B cell (primary cell): ENCODE results near the gene PANK4. TPM values are rescaled to one million over a fixed set of nuclear protein-coding genes. Genes with fewer than 3 reads are reported as not detected.
"Not testable (repeated sequence)": the region's sequence is repeated elsewhere in the genome, so short reads cannot be mapped to it uniquely, and the experiment has no call there.

ENCODE experiments used
- ATAC-seq: fragments of 200-7000 bp; cut with Tn5 transposase; one replicate; pipeline ENCODE4 v1.10.0; 2021; ENCODE audit warnings: low read depth, mild to moderate bottlenecking, moderate number of reproducible peaks, moderate library complexity
- CTCF ChIA-PET: fragments of 350-600 bp; sonication (Branson Sonifier 250); formaldehyde crosslinking; loops from one replicate; lab custom pipeline; 2021; ENCODE audit warnings: antibody characterized with exemption, inconsistent platforms; lab: Charles Lee
- POLR2A ChIA-PET: fragments of 350-600 bp; sonication (Branson Sonifier 250); formaldehyde crosslinking; loops from one replicate; lab custom pipeline; 2021; ENCODE audit warnings: antibody characterized with exemption; lab: Charles Lee
- DNase-seq: peaks from one replicate; pipeline ENCODE4 v3.0.0; 2013
- H2AFZ ChIP-seq: 2 replicates; pipeline ENCODE4 v1.6.1; 2012; ENCODE audit warnings: mild to moderate bottlenecking, low read depth, low read length; ENCODE audit not compliant: insufficient read depth, poor library complexity, severe bottlenecking
- H3K27ac ChIP-seq, 2 donors: 1 replicate in 1 of 2; 2 replicates in 1 of 2; pipeline ENCODE4 v1.5.1; 2012 to 2013; ENCODE audit warnings: low read length in 2 of 2, mild to moderate bottlenecking in 2 of 2, moderate library complexity in 1 of 2
- H3K27me3 ChIP-seq, 4 experiments: fragments of 200-600 bp in 1 of 4; sonication (generic) in 1 of 4; replicated peaks in 1 of 4; 1 replicate in 2 of 4; 2 replicates in 2 of 4; pipeline versions ENCODE4 v1.6.1 to v1.7.0; 2013 to 2016; ENCODE audit warnings: low read length in 3 of 4, mild to moderate bottlenecking in 2 of 4, mixed read lengths in 1 of 4, moderate library complexity in 1 of 4; ENCODE audit not compliant: insufficient read depth in 4 of 4, control insufficient read depth in 3 of 4; ENCODE audit errors: control extremely low read depth in 1 of 4
- H3K36me3 ChIP-seq, 2 experiments: replicated peaks in 1 of 2; 1 replicate in 1 of 2; 2 replicates in 1 of 2; pipeline versions ENCODE4 v1.6.1 to v1.7.1; 2013; ENCODE audit warnings: low read length in 1 of 2; ENCODE audit not compliant: insufficient read depth in 2 of 2, control insufficient read depth in 1 of 2; ENCODE audit errors: control extremely low read depth in 1 of 2, extremely low read depth in 1 of 2
- H3K4me1 ChIP-seq, 2 donors: fragments of 200-600 bp in 1 of 2; sonication (generic) in 1 of 2; 1 replicate in 1 of 2; 2 replicates in 1 of 2; pipeline versions ENCODE4 v1.5.1 to v1.6.1; 2013 to 2017; ENCODE audit warnings: low read length in 2 of 2; ENCODE audit not compliant: control insufficient read depth in 2 of 2, insufficient read depth in 2 of 2
- H3K4me2 ChIP-seq: replicated peaks from 2 replicates; pipeline ENCODE3; 2012; ENCODE audit warnings: mild to moderate bottlenecking, low read depth, low read length; ENCODE audit not compliant: poor library complexity, severe bottlenecking
- H3K4me3 ChIP-seq, 5 experiments: fragments of 200-600 bp in 1 of 5; sonication (generic) in 1 of 5; 1 replicate in 3 of 5; 2 replicates in 2 of 5; pipeline versions ENCODE4 v1.5.1 to v1.7.0; 2011 to 2016; ENCODE audit warnings: low read length in 4 of 5, mild to moderate bottlenecking in 4 of 5, low read depth in 2 of 5, control low read depth in 1 of 5, moderate library complexity in 1 of 5; ENCODE audit not compliant: insufficient read depth in 1 of 5; ENCODE audit errors: control extremely low read depth in 1 of 5, extremely low read depth in 1 of 5
- H3K79me2 ChIP-seq: fragments of 200-600 bp; sonication (generic); one replicate; pipeline ENCODE4 v1.6.0; 2016; ENCODE audit warnings: low read length; ENCODE audit not compliant: control insufficient read depth, insufficient read depth
- H3K9ac ChIP-seq: fragments of 200-600 bp; sonication (generic); 2 replicates; pipeline ENCODE4 v1.6.1; 2017; ENCODE audit warnings: mild to moderate bottlenecking, low read length, moderate library complexity
- H3K9me3 ChIP-seq, 3 donors: one replicate each; pipeline versions ENCODE4 v1.6.1 to v1.7.1; 2013; ENCODE audit warnings: low read length in 2 of 3; ENCODE audit not compliant: control insufficient read depth in 2 of 3, insufficient read depth in 1 of 3; ENCODE audit errors: control extremely low read depth in 1 of 3
- H4K20me1 ChIP-seq: 2 replicates; pipeline ENCODE4 v1.6.0; 2012; ENCODE audit warnings: mild to moderate bottlenecking, low read length; ENCODE audit not compliant: insufficient read depth, control insufficient read depth, poor library complexity, severe bottlenecking
- H3K27ac Mint-ChIP-seq: one replicate; pipeline ENCODE4 v1.8.0; 2021; ENCODE audit warnings: mixed read lengths
- H3K27me3 Mint-ChIP-seq: one replicate; pipeline ENCODE4 v1.8.0; 2021; ENCODE audit warnings: mixed read lengths
- H3K4me1 Mint-ChIP-seq: one replicate; pipeline ENCODE4 v1.8.0; 2021; ENCODE audit warnings: mixed read lengths
- H3K4me3 Mint-ChIP-seq: one replicate; pipeline ENCODE4 v1.8.0; 2021; ENCODE audit warnings: mixed read lengths
- H3K9me3 Mint-ChIP-seq: one replicate; pipeline ENCODE4 v1.8.0; 2022; ENCODE audit warnings: mixed read lengths; ENCODE audit not compliant: insufficient read depth
- CTCF ChIP-seq: fragments of 200-600 bp; IDR thresholded peaks from one replicate; pipeline ENCODE4 v1.8.0; 2022; ENCODE audit warnings: antibody characterized with exemption, mild to moderate bottlenecking
- EZH2 ChIP-seq: IDR thresholded peaks from 2 replicates; pipeline ENCODE4 v1.6.1; 2012; ENCODE audit warnings: borderline replicate concordance, low read depth, mild to moderate bottlenecking, moderate library complexity, low read length; ENCODE audit not compliant: insufficient read depth, poor library complexity, severe bottlenecking
- WGBS: methylation state at CpG from one replicate; pipeline ENCODE4 v1.1.5; 2013; ENCODE audit warnings: missing lambda C conversion rate; ENCODE audit not compliant: insufficient coverage; 5-methylcytosine and 5-hydroxymethylcytosine counted together
- intact Hi-C: fragments of 100-400 bp; cut with micrococcal nuclease; formaldehyde crosslinking; loops from one replicate; pipeline ENCODE4 v1.10.0; 2022
- polyA plus RNA-seq: library from polyadenylated mRNA; depleted of rRNA; stranded (reverse); fragments of >200 nt; gene quantifications from 2 replicates; pipeline ENCODE4 v1.2.3, GENCODE V29; 2012
- total RNA-seq, 2 donors: library from RNA; stranded (reverse); fragments of 120-200 nt in 1 of 2; gene quantifications; 1 replicate in 1 of 2; 2 replicates in 1 of 2; pipeline versions ENCODE4 v1.2.3 to v1.2.4, GENCODE V29; 2013 to 2022

PANK4 gene
- total and polyA plus RNA-seq, 2 donors (not counting 1 experiment from before 2014, with no cell fraction given) = 38.0 to 80.5 TPM

DNA sequence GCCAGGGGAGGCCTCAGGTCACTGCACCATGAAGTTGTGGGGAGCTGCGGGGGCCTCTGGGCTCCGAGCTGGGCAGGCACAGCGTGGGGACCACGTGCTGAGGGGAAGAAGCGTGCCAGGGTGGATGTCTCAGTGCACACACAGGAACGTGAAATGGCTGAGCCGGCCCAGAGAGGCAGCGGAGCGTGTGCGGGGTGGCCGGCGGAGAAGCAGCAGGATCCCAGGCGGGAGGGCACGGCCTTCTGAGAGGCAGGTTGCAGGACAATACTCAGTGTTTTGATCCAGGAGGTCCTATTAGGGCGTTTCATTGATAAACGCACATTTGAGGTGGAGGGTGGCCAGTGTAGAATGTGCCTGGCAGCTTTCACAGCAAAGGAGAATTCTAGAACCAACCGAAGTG is 42.7 kb upstream of the PANK4 start:
- Histone ChIP-seq H3K4me2 (no peak overlapping the region), H3K4me1 (no peaks in the 10 kb centered on the region), H3K79me2 (no peaks in the 10 kb centered on the region), H4K20me1 (peaks cover 8% of the 10 kb centered on the region), H3K4me3 (no peak overlapping the region), H3K27me3 (no peaks in the 10 kb centered on the region), H3K9ac (no peak overlapping the region), H2AFZ (no peak overlapping the region), H3K36me3 (no peaks in the 10 kb centered on the region), H3K9me3 (peaks cover 0 to 8% (median 0%) of the 10 kb centered on the region in 3 donors), H3K27ac (no peak overlapping the region)
- Mint-ChIP-seq H3K9me3 (peaks cover 7% of the 10 kb centered on the region), H3K27me3 (no peaks in the 10 kb centered on the region), H3K4me1 (peaks cover 8% of the 10 kb centered on the region), H3K27ac (no peak overlapping the region), H3K4me3 (no peak overlapping the region)
- ATAC-seq (no peak), DNase-seq (no peak)
- 96% methylated on average over 10 of the region's 17 CpGs for WGBS
- ChIA-PET POLR2A (no interaction called here), CTCF (no interaction called here)
- TF ChIP-seq CTCF (no peak), EZH2 (no peak)
- intact Hi-C loops = no loop called here

- H2AFZ ChIP-seq, intact Hi-C loops, H3K36me3 ChIP-seq, CTCF ChIA-PET, H4K20me1 ChIP-seq, ATAC-seq, H3K4me3 Mint-ChIP-seq, H3K4me1 Mint-ChIP-seq, POLR2A ChIA-PET, H3K4me2 ChIP-seq, DNase-seq, H3K27ac Mint-ChIP-seq, H3K9ac ChIP-seq, H3K27me3 ChIP-seq, H3K9me3 ChIP-seq, H3K79me2 ChIP-seq, H3K4me1 ChIP-seq, H3K27ac ChIP-seq, H3K4me3 ChIP-seq, H3K9me3 Mint-ChIP-seq, H3K27me3 Mint-ChIP-seq: not testable (repeated sequence)
- WGBS = 33% methylated on average over 3 of the region's 17 CpGs
Observed at GRCh38 chr1:2568187-2568816, 41.9 kb upstream of the PANK4 start.
